HL-60 (cell line): ENCODE measurements around the gene RAD23A.
"Not testable (repeated sequence)": the region's sequence is repeated elsewhere in the genome, so short reads cannot be mapped to it uniquely, and the experiment has no call there.

Experiments
- DNase-seq, 2 experiments: peaks; one replicate each; pipeline ENCODE4 v3.0.0-alpha.2; 2010 to 2020; ENCODE audit warnings: low read depth in 1 of 2, low spot score in 1 of 2
- H3K27ac ChIP-seq: fragments of 250-450 bp; sonication (Bioruptor Pico); replicated peaks from 2 replicates; pipeline ENCODE4 v1.5.1; 2020; ENCODE audit warnings: mild to moderate bottlenecking, moderate library complexity
- H3K27me3 ChIP-seq: fragments of 250-450 bp; sonication (Bioruptor Pico); 2 replicates; pipeline ENCODE4 v1.5.1; 2021; ENCODE audit warnings: mild to moderate bottlenecking, moderate library complexity; ENCODE audit not compliant: insufficient read depth, poor library complexity, severe bottlenecking
- H3K4me3 ChIP-seq: replicated peaks from 2 replicates; pipeline ENCODE4 v1.5.1; 2011; ENCODE audit warnings: mild to moderate bottlenecking, control low read depth, low read length; ENCODE audit not compliant: insufficient read depth
- CTCF ChIP-seq: IDR thresholded peaks from one replicate; pipeline ENCODE4 v1.5.1; 2011; ENCODE audit warnings: low read length, control low read depth, inconsistent platforms; ENCODE audit not compliant: insufficient read depth
- GABPA ChIP-seq: IDR thresholded peaks from 2 replicates; pipeline ENCODE4 v1.6.1; 2012; ENCODE audit warnings: low read depth
- POLR2AphosphoS5 ChIP-seq: IDR thresholded peaks from 2 replicates; pipeline ENCODE4 v1.6.1; 2012; ENCODE audit warnings: low read depth
- REST ChIP-seq: IDR thresholded peaks from 2 replicates; pipeline ENCODE4 v1.6.1; 2012; ENCODE audit warnings: low read depth; ENCODE audit not compliant: insufficient replicate concordance
- SPI1 ChIP-seq: IDR thresholded peaks from 2 replicates; pipeline ENCODE4 v1.6.1; 2012; ENCODE audit warnings: low read depth, mild to moderate bottlenecking, borderline replicate concordance

Gene RAD23A

GRCh38 chr19:12948612-12949362, 3.1 kb downstream of the RAD23A start:
- no peak for DNase-seq
- Histone ChIP-seq H3K4me3 (no peak overlapping the region), H3K27ac (0 out of 2 replicates have a peak overlapping the region, but pooled peaks have one; percentile 4), H3K27me3 (no peaks in the 10 kb centered on the region)
- no peak for TF ChIP-seq GABPA
- no peak for TF ChIP-seq CTCF
- no peak for TF ChIP-seq SPI1
- no peak for TF ChIP-seq REST

GRCh38 chr19:12949363-12950283, 4.0 kb downstream of the RAD23A start:
- Histone ChIP-seq H3K4me3 (no peak overlapping the region), H3K27me3 (no peaks in the 10 kb centered on the region), H3K27ac (peak overlapping the region; percentile 33)
- TF ChIP-seq GABPA (no peak), POLR2AphosphoS5 (no peak), REST (no peak), CTCF (no peak), SPI1 (no peak)
- DNase-seq, result no peak

- H3K4me3 ChIP-seq, H3K27me3 ChIP-seq, DNase-seq: not testable (repeated sequence)
- H3K27ac ChIP-seq, result peak overlapping the region; percentile 53
These were observed 6.4 kb downstream of the RAD23A start for GRCh38 chr19:12952050-12952449.

GRCh38 chr19:12952488-12953137, 7.0 kb downstream of the RAD23A start:
- no peak overlapping the region for H3K4me3 ChIP-seq
- no peak for DNase-seq
- no peaks in the 10 kb centered on the region for H3K27me3 ChIP-seq
- TF ChIP-seq POLR2AphosphoS5, result peak; percentile 46
- no peak for TF ChIP-seq GABPA
- TF ChIP-seq SPI1, result peak; percentile 20; the same call in 1 of the 2 replicates
- H3K27ac ChIP-seq, result peak overlapping the region; percentile 53
